Caco-2 (cell line): ENCODE data around the gene COL4A4. TPM values are rescaled to one million over a fixed set of nuclear protein-coding genes. Genes with fewer than 3 reads are reported as not detected.

Experiments used
- BruUV-seq: library from RNA; stranded (reverse); fragments of 400-500 nt; replicated peaks from 2 replicates; lab custom pipeline; 2021; lab: Mats Ljungman, UMichigan
- CTCF ChIA-PET: fragments of 300-600 bp; sonication (Branson Sonifier 250); formaldehyde crosslinking; loops from one replicate; lab custom pipeline; 2022; ENCODE audit warnings: antibody characterized with exemption; lab: Charles Lee
- POLR2A ChIA-PET: fragments of 300-600 bp; sonication (Branson Sonifier 250); formaldehyde crosslinking; loops from one replicate; lab custom pipeline; 2022; ENCODE audit warnings: antibody characterized with exemption; lab: Charles Lee
- DNase-seq, 2 experiments: peaks; one replicate each; pipeline versions ENCODE4 v3.0.0 to v3.0.0-alpha.2; 2020 to 2022
- H3K27me3 ChIP-seq: replicated peaks from 2 replicates; pipeline ENCODE4 v1.6.0; 2011; ENCODE audit warnings: low read length; ENCODE audit not compliant: control insufficient read depth, insufficient read depth
- H3K36me3 ChIP-seq: 2 replicates; pipeline ENCODE4 v1.5.1; 2011; ENCODE audit warnings: low read length; ENCODE audit not compliant: control insufficient read depth, insufficient read depth
- H3K4me1 ChIP-seq: fragments of 250-450 bp; sonication (Bioruptor Pico); 2 replicates; pipeline ENCODE4 v1.5.1; 2020; ENCODE audit warnings: mild to moderate bottlenecking
- H3K4me3 ChIP-seq: 2 replicates; pipeline ENCODE4 v1.5.1; 2011; ENCODE audit warnings: low read depth, mild to moderate bottlenecking, control low read depth, low read length
- H3K9me3 ChIP-seq: fragments of 250-450 bp; sonication (Bioruptor Pico); 2 replicates; pipeline ENCODE4 v1.5.1; 2020; ENCODE audit warnings: mild to moderate bottlenecking, moderate library complexity
- H3K27ac Mint-ChIP-seq: one replicate; pipeline ENCODE4 v1.8.0; 2022; ENCODE audit warnings: mixed read lengths; ENCODE audit not compliant: unreplicated experiment
- H3K27me3 Mint-ChIP-seq: one replicate; pipeline ENCODE4 v1.8.0; 2022; ENCODE audit warnings: mixed read lengths; ENCODE audit not compliant: insufficient read depth, unreplicated experiment
- H3K36me3 Mint-ChIP-seq: one replicate; pipeline ENCODE4 v1.8.0; 2022; ENCODE audit warnings: mild to moderate bottlenecking, mixed read lengths; ENCODE audit not compliant: insufficient read depth, unreplicated experiment
- H3K4me1 Mint-ChIP-seq: one replicate; pipeline ENCODE4 v1.8.0; 2022; ENCODE audit warnings: low read depth, mixed read lengths; ENCODE audit not compliant: unreplicated experiment
- H3K4me3 Mint-ChIP-seq: one replicate; pipeline ENCODE4 v1.8.0; 2022; ENCODE audit warnings: mild to moderate bottlenecking, moderate library complexity, mixed read lengths; ENCODE audit not compliant: unreplicated experiment
- H3K9me3 Mint-ChIP-seq: one replicate; pipeline ENCODE4 v1.8.0; 2022; ENCODE audit warnings: mixed read lengths; ENCODE audit not compliant: unreplicated experiment
- intact Hi-C: fragments of 100-400 bp; cut with micrococcal nuclease; formaldehyde crosslinking; loops from one replicate; pipeline ENCODE4 v1.10.0; 2022; ENCODE audit not compliant: unreplicated experiment
- total RNA-seq: library from RNA; stranded (reverse); gene quantifications from 2 replicates; pipeline ENCODE4 v1.2.3, GENCODE V29; 2022
- TF ChIP-seq, protein P1 (sequence below), 2 experiments: fragments of 200-600 bp in 1 of 2; IDR thresholded peaks; 1 replicate in 1 of 2; 2 replicates in 1 of 2; pipeline versions ENCODE4 v1.5.1 to v1.8.0; 2011 to 2022; ENCODE audit warnings: antibody characterized with exemption in 1 of 2, control low read depth in 1 of 2, inconsistent platforms in 1 of 2, low read depth in 1 of 2, low read length in 1 of 2, mild to moderate bottlenecking in 1 of 2, moderate library complexity in 1 of 2; ENCODE audit not compliant: insufficient read depth in 1 of 2, severe bottlenecking in 1 of 2, unreplicated experiment in 1 of 2

COL4A4 gene
- total RNA-seq, 1 experiment from 2014 or later, result 8.7 TPM

DNA sequence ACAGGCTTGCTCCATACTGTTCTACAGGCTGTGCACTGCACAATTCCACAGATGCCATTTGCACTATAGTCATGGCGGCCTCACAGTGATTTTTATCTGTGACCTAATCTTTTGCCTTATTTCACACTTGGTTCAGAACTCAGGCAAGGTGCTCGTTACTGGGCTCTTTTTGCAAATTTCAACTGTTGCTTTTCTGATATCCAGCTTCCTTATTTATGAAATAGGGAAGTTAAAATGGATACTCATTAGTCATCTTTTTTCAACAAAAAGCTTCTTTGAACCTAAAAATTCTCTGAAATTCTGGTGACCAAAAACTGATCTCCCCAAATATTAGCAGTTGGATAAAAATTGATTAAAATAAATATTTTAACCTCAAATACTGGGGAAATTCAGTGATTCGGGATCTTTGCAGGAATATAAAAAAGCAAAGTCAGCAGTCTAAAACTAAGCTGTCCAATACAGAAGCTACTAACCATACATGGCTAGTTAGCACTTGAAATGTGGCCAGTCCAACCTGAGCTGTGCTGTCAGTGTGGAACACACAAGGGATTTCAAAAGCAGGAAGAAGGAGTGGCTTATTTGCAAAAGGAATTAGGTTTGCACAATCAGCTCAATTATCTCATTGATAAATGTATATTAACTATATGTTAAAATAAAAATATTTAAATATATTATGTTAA lies 134.4 kb downstream of the COL4A4 start:
- Mint-ChIP-seq H3K9me3 (no peaks in the 10 kb centered on the region), H3K27me3 (no peaks in the 10 kb centered on the region), H3K27ac (no peak overlapping the region), H3K36me3 (no peaks in the 10 kb centered on the region), H3K4me1 (no peaks in the 10 kb centered on the region), H3K4me3 (no peak overlapping the region)
- Histone ChIP-seq H3K27me3 (no peaks in the 10 kb centered on the region), H3K4me1 (no peaks in the 10 kb centered on the region), H3K36me3 (no peaks in the 10 kb centered on the region), H3K4me3 (no peak overlapping the region), H3K9me3 (no peaks in the 10 kb centered on the region)
- CTCF ChIA-PET, result no interaction called here
- no TSS peak for BruUV-seq
- DNase-seq, result no peak
- POLR2A ChIA-PET, result no interaction called here
- intact Hi-C loops, result loop anchor here (5.0 to 10.0 kb wide), 2 partner anchors 205 to 1097 kb away; no protein-coding TSS in a partner anchor
- TF ChIP-seq, protein P1, sequence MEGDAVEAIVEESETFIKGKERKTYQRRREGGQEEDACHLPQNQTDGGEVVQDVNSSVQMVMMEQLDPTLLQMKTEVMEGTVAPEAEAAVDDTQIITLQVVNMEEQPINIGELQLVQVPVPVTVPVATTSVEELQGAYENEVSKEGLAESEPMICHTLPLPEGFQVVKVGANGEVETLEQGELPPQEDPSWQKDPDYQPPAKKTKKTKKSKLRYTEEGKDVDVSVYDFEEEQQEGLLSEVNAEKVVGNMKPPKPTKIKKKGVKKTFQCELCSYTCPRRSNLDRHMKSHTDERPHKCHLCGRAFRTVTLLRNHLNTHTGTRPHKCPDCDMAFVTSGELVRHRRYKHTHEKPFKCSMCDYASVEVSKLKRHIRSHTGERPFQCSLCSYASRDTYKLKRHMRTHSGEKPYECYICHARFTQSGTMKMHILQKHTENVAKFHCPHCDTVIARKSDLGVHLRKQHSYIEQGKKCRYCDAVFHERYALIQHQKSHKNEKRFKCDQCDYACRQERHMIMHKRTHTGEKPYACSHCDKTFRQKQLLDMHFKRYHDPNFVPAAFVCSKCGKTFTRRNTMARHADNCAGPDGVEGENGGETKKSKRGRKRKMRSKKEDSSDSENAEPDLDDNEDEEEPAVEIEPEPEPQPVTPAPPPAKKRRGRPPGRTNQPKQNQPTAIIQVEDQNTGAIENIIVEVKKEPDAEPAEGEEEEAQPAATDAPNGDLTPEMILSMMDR (IDR thresholded peaks at IDR 0.05; ENCODE audit: insufficient read depth in 1 of 2, low read depth in 1 of 2, low read length in 1 of 2, severe bottlenecking in 1 of 2, unreplicated experiment in 1 of 2), result no peak

DNA sequence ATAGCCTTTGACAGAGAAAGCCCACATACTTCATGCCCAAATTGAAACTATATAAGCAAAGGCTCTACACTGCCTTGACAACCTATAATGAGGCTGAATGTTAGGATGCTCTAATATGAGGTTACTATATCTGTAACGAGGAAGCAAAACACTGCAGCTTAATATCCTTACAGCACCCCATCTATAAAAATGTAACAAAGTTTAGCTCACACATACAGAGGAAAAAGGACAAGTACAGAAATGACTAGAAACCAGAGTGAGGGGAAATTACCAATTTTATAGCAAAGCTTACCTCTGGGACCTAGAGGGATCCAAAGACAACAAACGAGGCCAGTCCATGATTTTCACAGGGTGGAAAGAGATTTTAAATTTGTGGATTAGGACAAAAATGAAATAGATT lies 138.5 kb downstream of the COL4A4 start:
- H3K27ac Mint-ChIP-seq, result no peak overlapping the region
- no peaks in the 10 kb centered on the region for H3K9me3 Mint-ChIP-seq
- H3K4me3 Mint-ChIP-seq, result no peak overlapping the region
- Histone ChIP-seq H3K4me3 (no peak overlapping the region), H3K36me3 (no peaks in the 10 kb centered on the region), H3K27me3 (no peaks in the 10 kb centered on the region), H3K9me3 (no peaks in the 10 kb centered on the region), H3K4me1 (no peaks in the 10 kb centered on the region)
- TF ChIP-seq, protein P1 (IDR thresholded peaks at IDR 0.05; ENCODE audit: insufficient read depth in 1 of 2, low read depth in 1 of 2, low read length in 1 of 2, severe bottlenecking in 1 of 2, unreplicated experiment in 1 of 2), result no peak
- BruUV-seq, result no TSS peak
- intact Hi-C loops, result loop anchor here (5.0 kb wide), 1 partner anchor 1093 kb away; no protein-coding TSS in a partner anchor
- ChIA-PET POLR2A (no interaction called here), CTCF (no interaction called here)
- no peak for DNase-seq
- no peaks in the 10 kb centered on the region for H3K27me3 Mint-ChIP-seq
- no peaks in the 10 kb centered on the region for H3K36me3 Mint-ChIP-seq
- H3K4me1 Mint-ChIP-seq, result no peaks in the 10 kb centered on the region

DNA sequence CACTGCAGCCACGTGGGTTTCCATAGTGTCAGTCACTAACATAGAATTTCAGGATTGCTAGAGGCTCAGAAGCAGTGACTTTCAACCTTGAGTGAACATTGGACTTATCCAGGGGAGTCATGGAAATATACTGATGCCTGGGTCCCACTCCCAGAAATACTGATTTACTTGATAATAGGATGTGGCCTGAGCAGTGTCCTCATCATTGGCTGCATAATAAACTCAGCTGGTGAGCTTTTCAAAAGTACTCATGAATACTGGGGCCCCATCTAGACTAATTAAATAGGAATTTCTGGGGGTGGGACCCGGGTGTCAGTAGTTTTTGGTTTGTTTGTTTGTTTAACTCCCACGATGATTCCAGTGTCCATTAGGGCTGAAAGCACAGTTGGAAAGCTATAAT lies 141.4 kb downstream of the COL4A4 start:
- H3K4me1 Mint-ChIP-seq, result no peaks in the 10 kb centered on the region
- no peaks in the 10 kb centered on the region for H3K4me1 ChIP-seq
- POLR2A ChIA-PET, result no interaction called here
- no peak overlapping the region for H3K27ac Mint-ChIP-seq
- CTCF ChIA-PET, result no interaction called here
- H3K27me3 Mint-ChIP-seq, result no peaks in the 10 kb centered on the region
- intact Hi-C loops, result no loop called here
- no peaks in the 10 kb centered on the region for H3K36me3 Mint-ChIP-seq
- TF ChIP-seq, protein P1 (IDR thresholded peaks at IDR 0.05; ENCODE audit: insufficient read depth in 1 of 2, low read depth in 1 of 2, low read length in 1 of 2, severe bottlenecking in 1 of 2, unreplicated experiment in 1 of 2), result no peak
- no peak overlapping the region for H3K4me3 ChIP-seq
- no peaks in the 10 kb centered on the region for H3K9me3 Mint-ChIP-seq
- H3K27me3 ChIP-seq, result no peaks in the 10 kb centered on the region
- H3K9me3 ChIP-seq, result no peaks in the 10 kb centered on the region
- H3K36me3 ChIP-seq, result no peaks in the 10 kb centered on the region
- BruUV-seq, result no TSS peak
- H3K4me3 Mint-ChIP-seq, result no peak overlapping the region
- no peak for DNase-seq
